GM12872 (cell line): ENCODE measurements around the gene METTL9.

Experiments
- CTCF ChIP-seq: IDR thresholded peaks from 3 replicates; pipeline ENCODE4 v1.5.1; 2011; ENCODE audit warnings: low read depth, mild to moderate bottlenecking, low read length, moderate library complexity; ENCODE audit not compliant: insufficient read depth

METTL9 gene

GRCh38 chr16:21646721-21647561, 47.6 kb downstream of the METTL9 start:
- TF ChIP-seq CTCF, result no peak

- no peak for TF ChIP-seq CTCF
Measured at GRCh38 chr16:21647562-21648164, 48.3 kb downstream of the METTL9 start.

- no peak for TF ChIP-seq CTCF
Measured at GRCh38 chr16:21650521-21650920, 51.1 kb downstream of the METTL9 start.

GRCh38 chr16:21651515-21651914, 52.1 kb downstream of the METTL9 start:
- TF ChIP-seq CTCF, result no peak

- TF ChIP-seq CTCF, result no peak
Measured at GRCh38 chr16:21652453-21652852, 53.1 kb downstream of the METTL9 start, which contains the start of gene IGSF6. Gene IGSF6 (minus strand): TSS chr16:21652608. CDS start chr16:21652598, 10 bp downstream.

- no peak for TF ChIP-seq CTCF
Measured at GRCh38 chr16:21653571-21653970, 54.2 kb downstream of the METTL9 start.

GRCh38 chr16:21654466-21654865, 55.1 kb downstream of the METTL9 start:
- no peak for TF ChIP-seq CTCF
